ENCODE results near the gene CNNM4. TPM values are rescaled to one million over a fixed set of nuclear protein-coding genes. Genes with fewer than 3 reads are reported as not detected.
"Not testable (repeated sequence)": the region's sequence is repeated elsewhere in the genome, so short reads cannot be mapped to it uniquely, and the experiment has no call there.

CNNM4 gene
- total RNA-seq, 4 donors from 2014 or later, result 19.0 to 53.9 (median 41.7) TPM

DNA sequence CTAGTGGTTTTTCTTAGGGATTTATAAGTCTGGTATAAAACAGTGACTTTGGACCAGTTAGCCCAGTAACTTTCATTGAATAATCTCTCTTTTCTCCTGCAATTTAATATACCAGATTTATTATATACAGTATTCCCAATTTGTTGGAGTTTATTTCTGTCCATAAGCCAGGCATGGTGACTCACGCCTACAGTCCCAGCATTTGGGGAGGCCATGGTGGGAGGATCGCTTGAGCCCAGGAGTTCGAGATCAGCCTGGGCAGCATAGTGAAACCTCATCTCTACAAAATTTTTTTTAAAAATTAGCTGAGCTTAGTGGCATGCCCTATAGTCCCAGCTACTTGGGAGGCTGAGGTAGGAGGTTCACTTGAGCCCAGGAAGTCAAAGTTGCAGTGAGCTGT lies 26.7 kb downstream of the CNNM4 start:
- H3K27ac ChIP-seq, result peak overlapping the region in 3 of 4 donors; percentile 66 to 94 (median 79)
- no peaks in the 10 kb centered on the region for H3K27me3 ChIP-seq
- H3K36me3 ChIP-seq, result no peaks in the 10 kb centered on the region
- TF ChIP-seq POLR2A (IDR thresholded peaks at IDR 0.05), result no peak
- TF ChIP-seq, protein P1, sequence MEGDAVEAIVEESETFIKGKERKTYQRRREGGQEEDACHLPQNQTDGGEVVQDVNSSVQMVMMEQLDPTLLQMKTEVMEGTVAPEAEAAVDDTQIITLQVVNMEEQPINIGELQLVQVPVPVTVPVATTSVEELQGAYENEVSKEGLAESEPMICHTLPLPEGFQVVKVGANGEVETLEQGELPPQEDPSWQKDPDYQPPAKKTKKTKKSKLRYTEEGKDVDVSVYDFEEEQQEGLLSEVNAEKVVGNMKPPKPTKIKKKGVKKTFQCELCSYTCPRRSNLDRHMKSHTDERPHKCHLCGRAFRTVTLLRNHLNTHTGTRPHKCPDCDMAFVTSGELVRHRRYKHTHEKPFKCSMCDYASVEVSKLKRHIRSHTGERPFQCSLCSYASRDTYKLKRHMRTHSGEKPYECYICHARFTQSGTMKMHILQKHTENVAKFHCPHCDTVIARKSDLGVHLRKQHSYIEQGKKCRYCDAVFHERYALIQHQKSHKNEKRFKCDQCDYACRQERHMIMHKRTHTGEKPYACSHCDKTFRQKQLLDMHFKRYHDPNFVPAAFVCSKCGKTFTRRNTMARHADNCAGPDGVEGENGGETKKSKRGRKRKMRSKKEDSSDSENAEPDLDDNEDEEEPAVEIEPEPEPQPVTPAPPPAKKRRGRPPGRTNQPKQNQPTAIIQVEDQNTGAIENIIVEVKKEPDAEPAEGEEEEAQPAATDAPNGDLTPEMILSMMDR (IDR thresholded peaks at IDR 0.05), result no peak
- DNase-seq, result no peak
- H3K9me3 ChIP-seq, result no peaks in the 10 kb centered on the region
- peaks cover 0 to 37% (median 3%) of the 10 kb centered on the region in 4 donors for H3K4me1 ChIP-seq
- no peak overlapping the region for H3K4me3 ChIP-seq

DNA sequence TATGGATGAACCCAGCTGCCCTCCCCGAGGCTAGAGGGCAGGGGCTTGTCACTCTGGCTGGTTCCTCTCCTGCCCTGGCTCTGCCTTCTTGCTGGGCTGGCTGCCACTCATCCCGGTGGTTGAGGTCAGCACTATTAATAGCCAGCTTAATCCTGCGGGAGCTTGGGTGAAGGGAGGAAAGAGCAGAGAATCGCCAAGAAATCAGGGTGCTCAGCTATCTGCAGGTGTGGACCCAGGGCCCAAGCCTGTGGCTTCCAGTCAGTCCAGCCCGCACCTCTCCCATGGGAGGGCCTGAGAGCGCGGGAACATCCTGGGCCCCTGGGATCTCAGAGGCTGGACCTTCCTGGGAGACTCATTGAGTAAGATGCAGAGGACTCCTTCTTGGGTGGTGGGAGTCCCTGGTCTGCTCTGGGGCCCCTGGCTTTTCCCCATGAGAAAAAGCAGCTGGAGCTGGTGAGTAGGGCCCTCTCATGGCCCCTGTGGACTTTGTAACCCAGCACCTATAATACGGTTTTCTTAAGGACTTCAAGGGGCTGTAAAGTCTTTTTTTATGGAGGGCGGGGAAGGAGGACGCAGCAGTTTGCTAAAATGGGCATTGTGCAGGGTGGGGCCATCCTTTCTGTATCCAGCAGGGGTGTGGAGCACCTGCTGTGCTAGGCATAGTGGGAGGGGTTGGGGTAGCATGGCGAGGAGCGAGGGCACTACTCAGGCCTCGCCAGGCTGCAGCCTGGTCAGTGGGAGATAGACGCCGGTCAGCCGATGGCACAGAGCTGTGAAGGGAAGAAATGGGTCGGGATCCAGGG lies 27.9 kb downstream of the CNNM4 start:
- TF ChIP-seq, protein P1 (IDR thresholded peaks at IDR 0.05), result peak in 3 of 6 experiments; percentile 31 to 42 (median 39)
- peak in 1 of 2 donors; percentile 43 for TF ChIP-seq POLR2A (IDR thresholded peaks at IDR 0.05)
- H3K36me3 ChIP-seq, result no peaks in the 10 kb centered on the region
- no peaks in the 10 kb centered on the region for H3K27me3 ChIP-seq
- H3K27ac ChIP-seq, result peak overlapping the region; percentile 10 to 94 (median 72)
- DNase-seq, result peak in 2 of 3 donors; percentile 78 to 82
- peaks cover 0 to 37% (median 3%) of the 10 kb centered on the region in 4 donors for H3K4me1 ChIP-seq
- H3K4me3 ChIP-seq, result peak overlapping the region in 1 of 4 donors; percentile 19
- no peaks in the 10 kb centered on the region for H3K9me3 ChIP-seq

DNA sequence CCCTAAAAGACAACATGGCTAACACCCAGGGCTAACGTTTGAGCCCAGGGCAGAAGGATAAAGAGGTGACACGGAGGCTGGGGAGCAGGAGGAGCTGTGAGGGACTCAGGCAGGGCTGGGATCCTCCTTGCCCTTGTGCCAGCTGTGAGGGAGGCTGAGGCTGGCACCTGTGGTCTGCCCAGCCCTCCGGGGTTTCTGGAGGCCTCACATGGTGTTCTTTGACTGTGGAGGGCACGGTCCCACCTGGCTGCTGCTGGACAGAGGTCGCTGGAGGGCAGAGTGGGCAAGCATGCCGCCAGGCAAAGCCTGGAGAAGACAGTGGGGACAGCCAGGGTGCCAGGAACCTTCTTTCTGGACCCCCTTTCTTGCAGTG lies 28.5 kb downstream of the CNNM4 start:
- peaks cover 0 to 37% (median 3%) of the 10 kb centered on the region in 4 donors for H3K4me1 ChIP-seq
- DNase-seq, result no peak
- TF ChIP-seq, protein P1 (IDR thresholded peaks at IDR 0.05), result no peak
- no peak for TF ChIP-seq POLR2A (IDR thresholded peaks at IDR 0.05)
- H3K27me3 ChIP-seq, result no peaks in the 10 kb centered on the region
- H3K9me3 ChIP-seq, result no peaks in the 10 kb centered on the region
- no peaks in the 10 kb centered on the region for H3K36me3 ChIP-seq
- peak overlapping the region in 2 of 4 donors; percentile 10 to 19 for H3K4me3 ChIP-seq
- H3K27ac ChIP-seq, result peak overlapping the region in 3 of 4 donors; percentile 66 to 94 (median 79)

DNA sequence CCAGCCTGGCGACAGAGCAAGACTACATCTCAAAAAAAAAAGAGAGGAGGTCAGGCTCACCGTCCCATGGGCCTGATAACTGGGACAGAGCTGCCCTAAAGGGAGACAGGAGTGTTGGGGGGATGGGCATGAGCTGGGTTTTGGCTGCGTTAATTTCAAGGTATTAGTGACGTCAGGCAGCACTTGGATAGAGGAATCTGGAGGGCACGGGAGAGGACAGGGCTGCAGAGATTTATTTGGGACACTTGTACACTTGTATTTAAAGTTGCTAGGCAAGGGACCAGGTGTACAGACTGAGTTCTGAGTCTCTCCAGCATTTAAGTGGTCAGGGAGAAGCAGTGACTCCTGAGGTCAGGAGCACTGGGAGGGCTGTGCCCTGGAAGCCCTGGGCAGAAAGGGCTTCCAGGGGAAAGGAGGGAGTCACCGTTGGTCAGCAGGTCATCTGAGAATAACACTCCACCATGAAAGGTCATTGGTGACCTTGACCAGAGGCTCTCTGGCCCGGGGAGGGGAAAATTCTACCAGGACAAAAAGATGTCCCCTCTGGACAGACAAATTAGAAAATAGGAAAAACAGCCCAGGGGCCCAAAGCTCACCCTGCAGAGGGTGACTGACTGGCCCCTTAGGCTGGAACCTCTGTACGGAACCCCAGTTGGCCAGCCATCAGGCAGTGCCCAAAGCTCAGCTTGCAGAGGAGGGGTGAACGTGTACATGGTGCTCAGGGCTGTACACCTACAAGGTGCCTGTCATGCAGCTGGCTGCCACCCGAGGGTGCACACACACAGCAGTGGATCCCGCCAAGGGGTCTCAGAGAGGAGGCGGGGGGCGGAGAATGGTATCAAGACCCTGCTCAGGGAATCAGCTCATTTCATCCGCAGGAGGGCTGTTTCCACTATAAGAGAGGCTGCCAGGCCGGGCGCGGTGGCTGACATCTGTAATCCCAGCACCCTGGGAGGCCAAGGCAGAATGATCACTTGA lies 32.4 kb downstream of the CNNM4 start:
- Histone ChIP-seq H3K27me3 (no peaks in the 10 kb centered on the region), H3K4me3 (no peak overlapping the region)
- DNase-seq, result peak in 1 of 3 donors; percentile 46

DNA sequence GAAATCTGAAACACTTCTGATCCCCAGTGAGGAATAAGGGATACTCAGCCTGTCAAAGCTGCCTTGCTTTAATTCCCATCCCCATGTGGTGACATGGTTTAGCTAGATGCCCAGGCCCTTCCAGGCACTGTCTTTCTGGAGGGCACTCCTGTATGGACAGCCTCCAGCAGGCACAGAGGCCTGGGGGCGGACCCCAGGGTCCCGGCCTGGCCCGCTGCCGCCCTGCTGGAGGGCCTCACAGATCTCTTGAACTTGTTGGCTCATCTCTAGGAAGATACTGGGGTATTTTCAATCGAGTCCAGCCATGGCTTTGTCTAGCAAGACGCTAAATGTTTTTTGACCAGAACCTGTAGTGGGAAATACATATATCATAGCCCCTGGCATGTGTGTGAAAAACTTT lies 34.4 kb downstream of the CNNM4 start:
- Histone ChIP-seq H3K27me3 (no peaks in the 10 kb centered on the region), H3K4me1 (no peaks in the 10 kb centered on the region), H3K4me3 (no peak overlapping the region), H3K36me3 (peaks cover 0 to 30% (median 0%) of the 10 kb centered on the region in 3 donors), H3K27ac (no peak overlapping the region), H3K9me3 (no peaks in the 10 kb centered on the region)
- DNase-seq, result peak in 1 of 3 donors; percentile 6
- TF ChIP-seq, protein P1 (IDR thresholded peaks at IDR 0.05), result no peak
- no peak for TF ChIP-seq POLR2A (IDR thresholded peaks at IDR 0.05)

More for the DNA sequence above, 32.4 kb downstream of the CNNM4 start:
- Histone ChIP-seq H3K9me3 (no peaks in the 10 kb centered on the region), H3K27ac (no peak overlapping the region), H3K36me3 (peaks cover 0 to 13% (median 0%) of the 10 kb centered on the region in 3 donors), H3K4me1 (peaks cover 0 to 17% (median 1%) of the 10 kb centered on the region in 4 donors)
- TF ChIP-seq POLR2A (IDR thresholded peaks at IDR 0.05), result no peak
- TF ChIP-seq, protein P1 (IDR thresholded peaks at IDR 0.05), result no peak

DNA sequence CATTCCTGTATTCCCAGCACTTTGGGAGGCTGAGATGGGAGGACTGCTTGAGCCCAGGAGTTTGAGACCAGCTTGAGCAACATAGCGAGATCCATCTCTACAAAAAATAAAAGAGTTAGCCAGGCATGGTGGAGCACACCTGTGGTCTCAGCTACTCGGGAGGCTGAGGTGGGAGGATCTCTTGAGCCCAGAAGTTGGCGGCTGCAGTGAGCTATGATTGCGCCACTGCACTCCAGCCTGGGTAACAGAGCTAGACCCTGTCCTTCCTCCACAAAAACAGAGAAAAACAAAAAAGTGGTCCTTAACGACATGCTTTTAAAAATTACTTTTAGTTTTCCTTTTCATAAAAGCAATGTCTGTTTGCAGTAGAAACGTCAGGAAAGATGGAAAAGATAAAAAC lies 35.8 kb downstream of the CNNM4 start:
- not testable (repeated sequence) for H3K27me3 ChIP-seq, H3K4me1 ChIP-seq, H3K4me3 ChIP-seq, H3K9me3 ChIP-seq, DNase-seq, H3K27ac ChIP-seq
- H3K36me3 ChIP-seq, result peaks cover 0 to 34% (median 0%) of the 10 kb centered on the region in 3 donors

Measured in Peyer's patch (tissue), 4 donors.